ENCODE results near the gene MYO18A.
A peak's percentile ranks its signal among the peaks of the same experiment; 100 is the strongest.

Gene MYO18A

GRCh38 chr17:29107084-29107483, 73.1 kb downstream of the MYO18A start:
- peak; percentile 64 to 77 for DNase-seq (ENCODE audit: low read depth in 1 of 2, low spot score in 1 of 2)
- TF ChIP-seq SPI1 (IDR thresholded peaks at IDR 0.05; ENCODE audit: borderline replicate concordance, low read depth) (peak; percentile 60; the same call in 1 of the 2 replicates), GABPA (IDR thresholded peaks at IDR 0.05; ENCODE audit: low read depth) (no peak), POLR2AphosphoS5 (IDR thresholded peaks at IDR 0.05; ENCODE audit: low read depth) (no peak)
- TF ChIP-seq, protein P1, sequence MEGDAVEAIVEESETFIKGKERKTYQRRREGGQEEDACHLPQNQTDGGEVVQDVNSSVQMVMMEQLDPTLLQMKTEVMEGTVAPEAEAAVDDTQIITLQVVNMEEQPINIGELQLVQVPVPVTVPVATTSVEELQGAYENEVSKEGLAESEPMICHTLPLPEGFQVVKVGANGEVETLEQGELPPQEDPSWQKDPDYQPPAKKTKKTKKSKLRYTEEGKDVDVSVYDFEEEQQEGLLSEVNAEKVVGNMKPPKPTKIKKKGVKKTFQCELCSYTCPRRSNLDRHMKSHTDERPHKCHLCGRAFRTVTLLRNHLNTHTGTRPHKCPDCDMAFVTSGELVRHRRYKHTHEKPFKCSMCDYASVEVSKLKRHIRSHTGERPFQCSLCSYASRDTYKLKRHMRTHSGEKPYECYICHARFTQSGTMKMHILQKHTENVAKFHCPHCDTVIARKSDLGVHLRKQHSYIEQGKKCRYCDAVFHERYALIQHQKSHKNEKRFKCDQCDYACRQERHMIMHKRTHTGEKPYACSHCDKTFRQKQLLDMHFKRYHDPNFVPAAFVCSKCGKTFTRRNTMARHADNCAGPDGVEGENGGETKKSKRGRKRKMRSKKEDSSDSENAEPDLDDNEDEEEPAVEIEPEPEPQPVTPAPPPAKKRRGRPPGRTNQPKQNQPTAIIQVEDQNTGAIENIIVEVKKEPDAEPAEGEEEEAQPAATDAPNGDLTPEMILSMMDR (IDR thresholded peaks at IDR 0.05; ENCODE audit: insufficient read depth, low read length) = no peak
- TF ChIP-seq, protein P2, sequence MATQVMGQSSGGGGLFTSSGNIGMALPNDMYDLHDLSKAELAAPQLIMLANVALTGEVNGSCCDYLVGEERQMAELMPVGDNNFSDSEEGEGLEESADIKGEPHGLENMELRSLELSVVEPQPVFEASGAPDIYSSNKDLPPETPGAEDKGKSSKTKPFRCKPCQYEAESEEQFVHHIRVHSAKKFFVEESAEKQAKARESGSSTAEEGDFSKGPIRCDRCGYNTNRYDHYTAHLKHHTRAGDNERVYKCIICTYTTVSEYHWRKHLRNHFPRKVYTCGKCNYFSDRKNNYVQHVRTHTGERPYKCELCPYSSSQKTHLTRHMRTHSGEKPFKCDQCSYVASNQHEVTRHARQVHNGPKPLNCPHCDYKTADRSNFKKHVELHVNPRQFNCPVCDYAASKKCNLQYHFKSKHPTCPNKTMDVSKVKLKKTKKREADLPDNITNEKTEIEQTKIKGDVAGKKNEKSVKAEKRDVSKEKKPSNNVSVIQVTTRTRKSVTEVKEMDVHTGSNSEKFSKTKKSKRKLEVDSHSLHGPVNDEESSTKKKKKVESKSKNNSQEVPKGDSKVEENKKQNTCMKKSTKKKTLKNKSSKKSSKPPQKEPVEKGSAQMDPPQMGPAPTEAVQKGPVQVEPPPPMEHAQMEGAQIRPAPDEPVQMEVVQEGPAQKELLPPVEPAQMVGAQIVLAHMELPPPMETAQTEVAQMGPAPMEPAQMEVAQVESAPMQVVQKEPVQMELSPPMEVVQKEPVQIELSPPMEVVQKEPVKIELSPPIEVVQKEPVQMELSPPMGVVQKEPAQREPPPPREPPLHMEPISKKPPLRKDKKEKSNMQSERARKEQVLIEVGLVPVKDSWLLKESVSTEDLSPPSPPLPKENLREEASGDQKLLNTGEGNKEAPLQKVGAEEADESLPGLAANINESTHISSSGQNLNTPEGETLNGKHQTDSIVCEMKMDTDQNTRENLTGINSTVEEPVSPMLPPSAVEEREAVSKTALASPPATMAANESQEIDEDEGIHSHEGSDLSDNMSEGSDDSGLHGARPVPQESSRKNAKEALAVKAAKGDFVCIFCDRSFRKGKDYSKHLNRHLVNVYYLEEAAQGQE (IDR thresholded peaks at IDR 0.05; ENCODE audit: insufficient replicate concordance, low read depth) = no peak
- Histone ChIP-seq H3K4me3 (replicated peaks; ENCODE audit: insufficient read depth, low read length) (no peak overlapping the region), H3K27me3 (ENCODE audit: insufficient read depth, poor library complexity, severe bottlenecking) (no peaks in the 10 kb centered on the region), H3K27ac (replicated peaks) (peak overlapping the region; percentile 36; the same call in 1 of the 2 replicates)

- H3K27ac ChIP-seq (replicated peaks) = no peak overlapping the region
- no peaks in the 10 kb centered on the region for H3K27me3 ChIP-seq (ENCODE audit: insufficient read depth, poor library complexity, severe bottlenecking)
- DNase-seq (ENCODE audit: low read depth in 1 of 2, low spot score in 1 of 2) = no peak
Observed at GRCh38 chr17:29103341-29103740, 76.9 kb downstream of the MYO18A start.

GRCh38 chr17:29102741-29103181, 77.4 kb downstream of the MYO18A start:
- DNase-seq (ENCODE audit: low read depth in 1 of 2, low spot score in 1 of 2) = no peak
- TF ChIP-seq POLR2AphosphoS5 (IDR thresholded peaks at IDR 0.05; ENCODE audit: low read depth) = no peak
- TF ChIP-seq, protein P1 (IDR thresholded peaks at IDR 0.05; ENCODE audit: insufficient read depth, low read length) = no peak
- TF ChIP-seq SPI1 (IDR thresholded peaks at IDR 0.05; ENCODE audit: borderline replicate concordance, low read depth) = no peak
- TF ChIP-seq, protein P2 (IDR thresholded peaks at IDR 0.05; ENCODE audit: insufficient replicate concordance, low read depth) = no peak
- no peak for TF ChIP-seq GABPA (IDR thresholded peaks at IDR 0.05; ENCODE audit: low read depth)
- no peak overlapping the region for H3K27ac ChIP-seq (replicated peaks)
- no peaks in the 10 kb centered on the region for H3K27me3 ChIP-seq (ENCODE audit: insufficient read depth, poor library complexity, severe bottlenecking)
- H3K4me3 ChIP-seq (replicated peaks; ENCODE audit: insufficient read depth, low read length) = no peak overlapping the region

More at GRCh38 chr17:29103341-29103740, 76.9 kb downstream of the MYO18A start:
- H3K4me3 ChIP-seq (replicated peaks; ENCODE audit: insufficient read depth, low read length) = no peak overlapping the region
- TF ChIP-seq SPI1 (IDR thresholded peaks at IDR 0.05; ENCODE audit: borderline replicate concordance, low read depth) (no peak), GABPA (IDR thresholded peaks at IDR 0.05; ENCODE audit: low read depth) (no peak), POLR2AphosphoS5 (IDR thresholded peaks at IDR 0.05; ENCODE audit: low read depth) (no peak)
- TF ChIP-seq, protein P1 (IDR thresholded peaks at IDR 0.05; ENCODE audit: insufficient read depth, low read length) = no peak
- TF ChIP-seq, protein P2 (IDR thresholded peaks at IDR 0.05; ENCODE audit: insufficient replicate concordance, low read depth) = no peak
